Activated CD4-positive, alpha-beta memory T cell treated with anti-CD3 and anti-CD28 coated beads, Interleukin-2, amount 10 ng/mL, durations not matched to agents 7 days and 5 days (primary cell): ENCODE results near the gene SMG1. TPM values are rescaled to one million over a fixed set of nuclear protein-coding genes. Genes with fewer than 3 reads are reported as not detected.
"Not testable (repeated sequence)": the region's sequence is repeated elsewhere in the genome, so short reads cannot be mapped to it uniquely, and the experiment has no call there.

Experiments
- CTCF ChIA-PET: fragments of 350-600 bp; sonication (Branson Sonifier 250); formaldehyde crosslinking; loops from one replicate; lab custom pipeline; 2021; ENCODE audit warnings: antibody characterized with exemption, inconsistent platforms; lab: Charles Lee
- POLR2A ChIA-PET: fragments of 350-600 bp; sonication (Branson Sonifier 250); formaldehyde crosslinking; loops from one replicate; lab custom pipeline; 2021; ENCODE audit warnings: antibody characterized with exemption; lab: Charles Lee
- DNase-seq: peaks from one replicate; pipeline ENCODE4 v3.0.0-alpha.2; 2020
- H3K27ac Mint-ChIP-seq: one replicate; pipeline ENCODE4 v1.8.0; 2021; ENCODE audit warnings: mild to moderate bottlenecking, mixed read lengths
- H3K27me3 Mint-ChIP-seq: one replicate; pipeline ENCODE4 v1.8.0; 2021; ENCODE audit warnings: mixed read lengths
- H3K36me3 Mint-ChIP-seq: one replicate; pipeline ENCODE4 v1.8.0; 2021; ENCODE audit warnings: low read depth, mixed read lengths
- H3K4me1 Mint-ChIP-seq: one replicate; pipeline ENCODE4 v1.8.0; 2021; ENCODE audit warnings: mixed read lengths
- H3K4me3 Mint-ChIP-seq: one replicate; pipeline ENCODE4 v1.8.0; 2021; ENCODE audit warnings: mild to moderate bottlenecking, mixed read lengths
- H3K9me3 Mint-ChIP-seq: one replicate; pipeline ENCODE4 v1.8.0; 2021; ENCODE audit warnings: mixed read lengths
- total RNA-seq, 2 experiments: library from RNA; stranded (reverse); gene quantifications; one replicate each; pipeline ENCODE4 v1.2.3, GENCODE V29; 2021

Gene SMG1
- total RNA-seq, 2 experiments from 2014 or later, result 107 to 109 TPM

DNA sequence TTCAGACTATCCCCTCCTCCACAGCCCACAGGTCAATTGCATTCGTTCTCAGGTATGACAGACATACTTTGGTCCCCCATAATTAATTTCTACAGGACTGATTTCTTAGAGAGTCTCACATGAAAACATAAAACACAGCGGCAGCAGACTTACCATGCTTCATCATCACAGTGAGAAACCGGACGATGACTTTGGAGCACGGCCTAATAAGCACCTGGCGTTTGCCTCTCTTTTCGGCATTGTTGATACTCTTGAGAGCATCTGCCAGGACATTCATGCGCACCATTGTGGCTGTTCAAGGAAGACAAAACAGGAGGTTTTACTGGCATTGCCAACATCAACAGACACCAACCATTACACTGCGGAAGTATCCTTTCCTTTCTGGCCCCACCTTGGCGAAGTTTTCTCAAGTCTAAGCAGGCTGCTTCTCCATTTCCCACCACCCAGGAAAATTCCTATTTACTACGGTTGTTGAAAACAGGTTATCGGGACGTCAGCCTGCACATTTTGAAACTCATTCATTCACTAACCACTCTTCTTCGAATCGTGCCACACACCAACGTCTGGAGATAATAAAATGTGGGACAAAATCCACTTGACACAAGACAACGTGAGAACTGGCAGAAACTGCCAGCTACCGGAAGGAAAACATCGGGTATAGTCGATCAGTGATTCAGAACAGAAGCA lies 137.2 kb downstream of the SMG1 start:
- peaks cover 93% of the 10 kb centered on the region for H3K36me3 Mint-ChIP-seq
- ChIA-PET CTCF (interaction anchor here (1.4 to 9.3 kb wide), 2 partner anchors 13 to 32 kb away, joined by 3 to 144 read pairs; partner anchors contain the start of gene ARL6IP1), POLR2A (interaction anchor here (0.7 to 13.9 kb wide), 13 partner anchors 13 to 766 kb away, joined by 3 to 398 read pairs (median 5); partner anchors contain the start of genes ARL6IP1, COQ7, SMG1 and VPS35L)
- H3K27me3 Mint-ChIP-seq, result no peaks in the 10 kb centered on the region
- H3K9me3 Mint-ChIP-seq, result no peaks in the 10 kb centered on the region
- H3K4me3 Mint-ChIP-seq, result peak overlapping the region; percentile 88
- peaks cover 65% of the 10 kb centered on the region for H3K4me1 Mint-ChIP-seq
- DNase-seq, result no peak
- peak overlapping the region; percentile 82 for H3K27ac Mint-ChIP-seq

- H3K4me3 Mint-ChIP-seq, result peak overlapping the region; percentile 56
- no peaks in the 10 kb centered on the region for H3K9me3 Mint-ChIP-seq
- peaks cover 74% of the 10 kb centered on the region for H3K36me3 Mint-ChIP-seq
- no peak for DNase-seq
- CTCF ChIA-PET, result interaction anchor here (1.3 to 9.3 kb wide), 2 partner anchors 17 to 184 kb away, joined by 5 to 144 read pairs; partner anchors contain the start of gene ARL6IP1
- H3K4me1 Mint-ChIP-seq, result peaks cover 58% of the 10 kb centered on the region
- no peaks in the 10 kb centered on the region for H3K27me3 Mint-ChIP-seq
- POLR2A ChIA-PET, result interaction anchor here (13.9 kb wide), 1 partner anchor 17 kb away, joined by 398 read pairs; the partner anchor contains the start of gene ARL6IP1
- H3K27ac Mint-ChIP-seq, result peak overlapping the region; percentile 52
These were observed 141.1 kb downstream of the SMG1 start for GRCh38 chr16:18784917-18785623.

- no peaks in the 10 kb centered on the region for H3K9me3 Mint-ChIP-seq
- peak overlapping the region; percentile 33 for H3K27ac Mint-ChIP-seq
- H3K4me3 Mint-ChIP-seq, result no peak overlapping the region
- POLR2A ChIA-PET, result interaction anchor here (0.6 to 13.9 kb wide), 4 partner anchors 16 to 168 kb away, joined by 3 to 398 read pairs (median 4); partner anchors contain the start of gene ARL6IP1
- no peaks in the 10 kb centered on the region for H3K27me3 Mint-ChIP-seq
- peaks cover 60% of the 10 kb centered on the region for H3K36me3 Mint-ChIP-seq
- CTCF ChIA-PET, result interaction anchor here (9.3 kb wide), 1 partner anchor 18 kb away, joined by 144 read pairs; the partner anchor contains the start of gene ARL6IP1
- H3K4me1 Mint-ChIP-seq, result peaks cover 56% of the 10 kb centered on the region
- DNase-seq, result no peak
These were observed 142.5 kb downstream of the SMG1 start for GRCh38 chr16:18783430-18784341.

- no peak overlapping the region for H3K4me3 Mint-ChIP-seq
- peak; percentile 38 for DNase-seq
- H3K4me1 Mint-ChIP-seq, result peaks cover 48% of the 10 kb centered on the region
- H3K9me3 Mint-ChIP-seq, result no peaks in the 10 kb centered on the region
- peaks cover 52% of the 10 kb centered on the region for H3K36me3 Mint-ChIP-seq
- H3K27ac Mint-ChIP-seq, result peak overlapping the region; percentile 33
- ChIA-PET POLR2A (interaction anchor here (1.2 to 13.9 kb wide), 2 partner anchors 16 to 19 kb away, joined by 4 to 398 read pairs; partner anchors contain the start of gene ARL6IP1), CTCF (no interaction called here)
- no peaks in the 10 kb centered on the region for H3K27me3 Mint-ChIP-seq
These were observed 143.3 kb downstream of the SMG1 start for GRCh38 chr16:18782697-18783429.

GRCh38 chr16:18781232-18781631 lies 145.0 kb downstream of the SMG1 start:
- POLR2A ChIA-PET, CTCF ChIA-PET, H3K27me3 Mint-ChIP-seq, DNase-seq, H3K27ac Mint-ChIP-seq, H3K9me3 Mint-ChIP-seq, H3K4me3 Mint-ChIP-seq: not testable (repeated sequence)
- Mint-ChIP-seq H3K4me1 (peaks cover 33% of the 10 kb centered on the region), H3K36me3 (peaks cover 39% of the 10 kb centered on the region)

DNA sequence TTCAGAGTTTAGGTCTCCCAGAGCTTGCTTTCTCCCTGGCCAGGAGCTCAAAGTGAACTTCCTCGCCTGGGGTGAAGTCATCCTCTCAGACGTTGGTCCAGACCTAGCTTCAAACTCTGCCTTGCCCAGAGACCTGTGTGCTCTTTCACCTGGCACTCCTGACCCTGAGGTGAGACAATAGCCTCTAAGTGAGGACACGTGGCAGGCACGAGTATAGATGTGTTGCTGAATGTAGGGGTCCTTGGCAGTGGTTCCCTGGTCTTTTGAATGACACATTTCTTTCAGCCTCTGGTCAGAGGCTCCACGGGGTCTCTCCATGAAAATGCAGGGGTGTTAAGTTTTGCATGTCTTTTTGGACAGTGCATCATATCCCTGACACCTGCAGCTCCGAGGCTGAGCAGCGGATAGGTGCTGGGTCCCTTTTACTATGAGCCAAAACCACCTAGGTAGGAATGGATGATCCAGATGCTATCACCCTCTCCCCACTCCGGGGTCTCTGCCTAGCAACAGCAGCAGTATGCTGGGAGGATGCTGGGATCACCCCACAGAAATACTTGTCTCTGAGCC lies 145.7 kb downstream of the SMG1 start:
- POLR2A ChIA-PET, result not testable (repeated sequence)

DNA sequence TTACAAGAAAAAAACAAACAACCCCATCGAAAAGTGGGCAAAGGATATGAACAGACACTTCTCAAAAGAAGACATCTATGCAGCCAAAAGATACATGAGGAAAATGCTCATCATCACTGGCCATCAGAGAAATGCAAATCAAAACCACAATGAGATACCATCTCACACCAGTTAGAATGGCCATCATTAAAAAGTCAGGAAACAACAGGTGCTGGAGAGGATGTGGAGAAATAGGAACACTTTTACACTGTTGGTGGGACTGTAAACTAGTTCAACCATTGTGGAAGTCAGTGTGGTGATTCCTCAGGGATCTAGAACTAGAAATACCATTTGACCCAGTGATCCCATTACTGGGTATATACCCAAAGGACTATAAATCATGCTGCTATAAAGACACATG lies 148.5 kb downstream of the SMG1 start:
- CTCF ChIA-PET, H3K9me3 Mint-ChIP-seq, DNase-seq, H3K4me1 Mint-ChIP-seq, H3K27ac Mint-ChIP-seq, POLR2A ChIA-PET, H3K36me3 Mint-ChIP-seq, H3K27me3 Mint-ChIP-seq, H3K4me3 Mint-ChIP-seq: not testable (repeated sequence)

More for the DNA sequence above, 145.7 kb downstream of the SMG1 start:
- Mint-ChIP-seq H3K4me1 (peaks cover 26% of the 10 kb centered on the region), H3K36me3 (peaks cover 32% of the 10 kb centered on the region)
- H3K27ac Mint-ChIP-seq, H3K27me3 Mint-ChIP-seq, H3K4me3 Mint-ChIP-seq, CTCF ChIA-PET, DNase-seq, H3K9me3 Mint-ChIP-seq: not testable (repeated sequence)

DNA sequence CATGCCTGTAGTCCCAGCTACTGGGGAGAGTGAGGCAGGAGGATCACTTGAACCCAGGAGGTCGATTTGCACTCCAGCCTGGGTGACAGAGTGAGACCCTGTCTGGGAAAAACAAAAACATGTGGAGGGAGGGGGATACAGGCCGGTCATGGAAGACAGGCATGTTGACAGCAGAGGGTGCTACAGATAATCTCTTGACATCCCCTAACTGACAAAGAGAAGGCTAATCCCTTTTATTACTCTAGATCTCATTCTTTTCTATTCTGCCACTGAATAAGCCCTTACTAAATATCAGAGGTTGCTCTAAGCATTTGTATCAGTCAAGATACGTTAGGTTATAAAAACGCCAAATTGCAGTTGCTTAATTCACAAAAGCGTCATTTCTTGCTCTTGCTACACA lies 149.9 kb downstream of the SMG1 start:
- H3K4me1 Mint-ChIP-seq, H3K27ac Mint-ChIP-seq, H3K9me3 Mint-ChIP-seq, H3K36me3 Mint-ChIP-seq, H3K27me3 Mint-ChIP-seq, POLR2A ChIA-PET, CTCF ChIA-PET, H3K4me3 Mint-ChIP-seq, DNase-seq: not testable (repeated sequence)

DNA sequence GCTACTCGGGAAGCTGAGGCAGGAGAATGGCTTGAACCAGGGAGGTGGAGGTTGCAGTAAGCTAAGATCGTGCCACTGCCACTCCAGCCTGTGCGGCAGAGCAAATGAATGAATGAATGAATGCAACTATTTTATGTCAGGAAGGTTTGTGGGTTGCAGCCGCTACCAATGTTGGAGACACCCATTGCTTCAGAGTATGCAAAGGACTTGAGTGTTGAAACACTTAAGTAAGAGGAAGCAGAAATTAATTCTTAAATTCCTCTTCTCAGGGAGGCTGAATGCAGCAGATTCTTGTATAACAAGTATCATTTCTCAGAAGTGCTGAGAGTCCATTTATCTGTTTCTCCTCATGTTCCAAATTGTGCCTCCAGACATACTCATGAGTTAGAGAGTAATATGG lies 151.6 kb downstream of the SMG1 start:
- H3K36me3 Mint-ChIP-seq, DNase-seq, H3K27ac Mint-ChIP-seq, CTCF ChIA-PET, H3K4me3 Mint-ChIP-seq, POLR2A ChIA-PET, H3K4me1 Mint-ChIP-seq, H3K27me3 Mint-ChIP-seq, H3K9me3 Mint-ChIP-seq: not testable (repeated sequence)

GRCh38 chr16:18772171-18772570 lies 154.0 kb downstream of the SMG1 start:
- CTCF ChIA-PET, result interaction anchor here (0.6 kb wide), 2 partner anchors 347 to 731 kb away, joined by 3 to 4 read pairs; no protein-coding TSS in a partner anchor
- H3K36me3 Mint-ChIP-seq, DNase-seq, H3K27ac Mint-ChIP-seq, H3K9me3 Mint-ChIP-seq, H3K4me3 Mint-ChIP-seq, POLR2A ChIA-PET: not testable (repeated sequence)
- peaks cover 14% of the 10 kb centered on the region for H3K4me1 Mint-ChIP-seq
- H3K27me3 Mint-ChIP-seq, result peaks cover 13% of the 10 kb centered on the region

- peaks cover 16% of the 10 kb centered on the region for H3K4me1 Mint-ChIP-seq
- POLR2A ChIA-PET, result not testable (repeated sequence)
These were observed 155.8 kb downstream of the SMG1 start for GRCh38 chr16:18770336-18770962.

More at GRCh38 chr16:18770336-18770962, 155.8 kb downstream of the SMG1 start:
- H3K36me3 Mint-ChIP-seq, H3K9me3 Mint-ChIP-seq, DNase-seq, CTCF ChIA-PET, H3K27ac Mint-ChIP-seq, H3K4me3 Mint-ChIP-seq: not testable (repeated sequence)
- H3K27me3 Mint-ChIP-seq, result peaks cover 13% of the 10 kb centered on the region
